ENCODE measurements around the gene C1orf159. TPM values are rescaled to one million over a fixed set of nuclear protein-coding genes. Genes with fewer than 3 reads are reported as not detected.
A peak's percentile ranks its signal among the peaks of the same experiment; 100 is the strongest.

The C1orf159 gene
- total RNA-seq, 1 experiment from 2014 or later, result 19.1 TPM

DNA sequence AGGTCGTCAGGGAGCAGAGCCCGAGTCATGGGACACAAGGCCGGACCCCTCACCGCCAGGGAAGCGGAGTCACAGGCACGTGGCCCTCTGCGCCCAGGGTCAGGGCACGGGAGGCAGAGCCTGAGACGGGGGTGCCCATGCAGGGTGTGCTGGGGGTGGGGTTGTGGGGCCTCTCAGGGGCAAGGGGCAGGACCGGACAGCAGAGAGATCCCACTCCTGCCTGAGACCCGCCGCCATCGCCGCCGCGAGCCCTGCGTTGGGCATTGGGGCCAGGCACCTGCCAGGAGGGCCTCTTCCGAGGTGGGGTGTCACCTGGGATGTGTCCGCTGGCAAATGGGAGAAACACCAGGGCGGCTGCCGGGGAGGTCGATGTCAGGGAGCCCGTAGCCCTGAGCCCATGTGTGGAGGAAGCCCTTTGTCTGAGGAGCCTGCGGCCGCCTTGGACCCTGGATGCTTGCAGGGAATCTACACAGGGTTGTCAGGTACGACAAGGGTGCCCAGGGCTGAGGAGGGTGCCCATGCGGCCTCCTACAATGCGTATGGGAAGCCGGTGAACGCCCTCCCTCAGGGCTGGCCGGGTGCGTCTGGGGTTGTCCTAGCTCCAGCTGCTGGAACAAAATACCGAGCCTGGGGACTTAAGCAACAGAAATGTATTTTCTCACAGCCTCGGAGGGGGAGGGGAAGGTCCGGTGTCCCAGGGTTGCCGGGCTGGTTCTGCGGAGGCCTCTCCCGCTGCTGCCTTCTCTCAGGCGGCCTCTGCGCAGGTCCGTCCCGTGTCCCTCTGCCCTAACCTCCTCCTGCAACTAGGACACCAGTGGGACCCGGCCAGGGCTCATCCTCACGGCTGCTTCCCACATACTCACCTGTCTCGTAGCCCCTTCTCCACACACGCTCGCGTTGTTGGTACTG is 16.4 kb upstream of the C1orf159 start:
- no peak for DNase-seq (ENCODE audit: low read depth)

DNA sequence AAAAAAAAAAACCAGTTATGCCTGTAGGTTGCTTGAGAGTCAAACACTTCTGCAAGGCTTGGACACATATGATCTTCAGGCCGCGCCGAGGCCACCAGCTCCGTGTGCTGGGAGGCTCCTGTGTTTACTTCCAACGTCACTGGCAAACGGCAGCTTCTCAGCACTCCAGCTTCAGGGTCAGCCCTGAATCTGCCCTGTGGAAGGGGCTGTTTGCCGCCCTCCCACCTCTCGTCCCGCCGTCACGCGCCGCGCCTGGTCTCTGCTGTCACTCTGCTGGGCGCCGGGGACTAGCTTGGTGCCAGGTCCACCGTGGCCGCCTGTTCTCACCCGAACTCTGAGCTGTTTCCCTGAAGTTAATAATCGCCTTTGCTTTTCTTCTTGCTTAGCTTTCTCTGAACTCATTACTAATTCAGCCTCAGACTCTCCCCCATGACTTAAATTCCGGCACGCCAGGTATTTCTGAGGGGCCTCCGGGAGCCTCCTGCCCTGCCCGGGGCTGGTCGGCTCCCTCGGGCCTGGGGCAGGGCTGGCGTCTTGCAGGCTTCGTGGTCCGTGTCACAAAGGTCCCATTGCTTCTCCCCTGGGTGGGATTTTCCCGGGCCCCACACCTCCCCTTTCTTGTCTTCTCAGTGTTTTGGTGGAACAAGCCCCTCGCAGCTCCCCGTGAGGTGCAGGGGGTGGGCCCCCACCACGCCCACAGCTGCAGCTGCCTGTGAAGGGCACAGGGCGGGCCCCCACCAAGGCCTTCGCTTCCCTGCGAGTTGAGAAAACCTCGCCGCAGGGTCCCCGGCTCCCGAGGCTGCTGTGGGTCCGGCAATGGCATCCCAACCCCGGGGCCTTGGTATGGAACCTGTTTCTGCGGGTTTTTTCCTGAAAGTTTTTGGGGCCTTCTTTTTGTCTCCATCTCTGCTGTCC is 14.6 kb upstream of the C1orf159 start:
- DNase-seq (ENCODE audit: low read depth), result no peak

DNA sequence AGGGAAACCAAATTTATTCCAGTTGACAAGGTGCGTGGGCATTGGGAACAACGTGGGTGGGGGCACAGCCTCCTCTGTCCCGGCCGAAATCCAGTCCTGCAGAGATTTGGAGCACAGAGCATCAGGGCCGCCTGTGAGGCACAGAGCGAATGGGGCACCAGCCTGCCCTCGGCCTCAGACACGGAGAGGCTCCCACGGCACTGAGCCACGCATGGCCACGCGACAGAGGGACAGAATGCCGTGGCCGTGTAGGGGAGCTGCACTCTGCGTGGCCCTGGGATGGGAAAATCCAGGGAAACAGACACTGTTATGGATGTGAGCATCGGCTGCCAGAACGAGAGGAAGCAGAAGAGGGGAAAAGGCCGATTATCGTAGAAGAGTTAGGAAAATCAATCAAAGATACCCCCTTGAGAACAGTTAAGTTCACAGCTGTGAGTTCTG is 13.5 kb upstream of the C1orf159 start:
- DNase-seq (ENCODE audit: low read depth), result no peak

DNA sequence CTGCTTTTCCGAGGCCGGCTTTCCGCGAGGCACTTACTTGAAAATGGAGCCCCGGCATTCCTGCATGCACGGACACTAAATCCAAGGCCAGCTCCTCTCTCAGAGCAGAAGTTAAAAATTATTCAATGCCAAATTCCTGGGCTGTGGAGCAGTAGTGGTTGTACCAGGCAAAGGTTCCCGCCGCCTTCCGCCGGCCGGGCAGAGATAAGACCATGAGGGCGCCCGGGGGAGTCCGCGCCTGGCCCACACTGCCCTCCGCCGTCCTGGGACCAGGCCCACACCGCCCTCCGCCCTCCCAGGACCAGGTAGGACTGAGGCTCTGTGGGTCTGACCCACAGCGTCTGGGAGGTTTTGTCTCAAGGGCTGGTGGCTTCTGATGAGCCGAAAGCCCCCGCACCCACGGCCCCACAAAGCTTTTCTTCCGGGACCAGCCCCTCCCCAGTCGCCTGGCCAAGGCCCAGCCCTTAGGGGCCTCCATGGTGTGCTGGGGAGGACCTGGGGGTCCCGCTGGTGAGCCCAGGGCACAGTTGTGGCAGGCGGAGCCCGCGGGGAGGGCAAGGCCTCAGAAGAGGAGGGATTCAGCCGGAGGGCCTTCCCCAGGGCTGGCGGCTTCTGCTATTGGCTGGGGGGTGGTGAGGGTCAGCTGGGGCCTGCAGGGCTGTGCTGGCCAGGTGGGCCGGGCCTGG is 12.7 kb upstream of the C1orf159 start:
- DNase-seq (ENCODE audit: low read depth), result no peak

DNA sequence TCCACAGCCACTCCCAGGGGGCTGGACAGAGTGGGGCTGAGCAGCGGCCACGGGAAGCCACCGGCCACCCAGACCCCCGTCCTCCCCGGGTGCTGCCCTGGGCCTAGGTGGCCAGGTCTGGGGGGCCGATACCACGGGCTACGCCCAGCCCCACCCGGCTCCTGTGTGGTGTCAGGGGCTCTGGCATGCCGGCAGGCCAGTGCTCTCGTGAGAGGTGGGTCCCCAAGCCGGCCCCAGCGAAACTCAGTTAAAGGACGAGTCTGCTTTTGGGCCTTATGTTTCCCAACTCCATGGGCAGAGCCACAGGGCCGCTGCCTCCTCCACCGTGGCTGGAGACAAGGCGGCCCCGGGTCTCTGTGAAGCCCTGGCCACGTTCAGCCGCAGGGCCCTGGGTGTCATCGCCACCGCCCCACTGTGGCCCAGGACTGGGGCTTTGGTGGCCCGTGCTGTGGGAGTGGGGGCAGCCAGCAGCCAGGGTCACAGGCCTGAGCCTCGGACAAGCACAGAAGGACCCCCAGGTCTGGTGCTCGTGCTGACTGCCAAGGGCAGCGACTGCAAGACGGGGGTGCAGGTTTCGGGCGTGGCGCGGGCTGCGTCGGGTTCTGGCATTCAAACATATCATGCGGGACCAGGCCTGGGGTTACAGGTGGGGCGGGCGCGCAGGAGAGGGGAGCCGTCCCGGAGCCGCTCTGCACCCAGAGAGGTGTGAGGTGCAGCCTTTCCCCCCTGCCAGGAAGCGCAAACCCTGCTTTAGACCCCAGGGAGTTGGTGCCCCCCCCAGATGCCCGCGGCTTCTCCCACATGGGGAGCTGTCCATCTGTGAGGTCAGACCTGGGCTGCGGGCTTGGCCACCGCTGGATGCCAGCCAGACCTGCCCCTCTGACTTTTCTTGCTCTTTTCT is 11.9 kb upstream of the C1orf159 start:
- no peak for DNase-seq (ENCODE audit: low read depth)

DNA sequence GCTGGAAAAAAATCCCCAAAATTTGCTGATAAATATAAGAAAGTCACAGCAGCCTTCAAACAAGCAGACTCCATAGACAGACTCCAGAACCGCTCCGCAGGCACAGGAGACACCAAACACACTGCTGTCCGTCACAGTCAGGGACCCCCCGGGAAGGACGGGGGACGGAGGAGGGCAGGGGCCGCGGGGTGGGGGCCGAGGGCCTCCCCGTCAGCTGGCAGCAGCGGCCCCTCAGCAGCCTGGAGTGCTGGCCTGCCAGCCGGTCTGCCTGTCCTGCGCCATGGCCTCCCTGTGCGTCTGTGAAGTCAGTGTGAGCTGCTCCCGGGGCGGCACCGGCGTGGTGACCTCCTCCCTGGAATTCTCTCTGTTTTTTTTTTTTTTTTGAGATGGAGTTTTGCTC is 10.1 kb upstream of the C1orf159 start:
- no peak for DNase-seq (ENCODE audit: low read depth)

DNA sequence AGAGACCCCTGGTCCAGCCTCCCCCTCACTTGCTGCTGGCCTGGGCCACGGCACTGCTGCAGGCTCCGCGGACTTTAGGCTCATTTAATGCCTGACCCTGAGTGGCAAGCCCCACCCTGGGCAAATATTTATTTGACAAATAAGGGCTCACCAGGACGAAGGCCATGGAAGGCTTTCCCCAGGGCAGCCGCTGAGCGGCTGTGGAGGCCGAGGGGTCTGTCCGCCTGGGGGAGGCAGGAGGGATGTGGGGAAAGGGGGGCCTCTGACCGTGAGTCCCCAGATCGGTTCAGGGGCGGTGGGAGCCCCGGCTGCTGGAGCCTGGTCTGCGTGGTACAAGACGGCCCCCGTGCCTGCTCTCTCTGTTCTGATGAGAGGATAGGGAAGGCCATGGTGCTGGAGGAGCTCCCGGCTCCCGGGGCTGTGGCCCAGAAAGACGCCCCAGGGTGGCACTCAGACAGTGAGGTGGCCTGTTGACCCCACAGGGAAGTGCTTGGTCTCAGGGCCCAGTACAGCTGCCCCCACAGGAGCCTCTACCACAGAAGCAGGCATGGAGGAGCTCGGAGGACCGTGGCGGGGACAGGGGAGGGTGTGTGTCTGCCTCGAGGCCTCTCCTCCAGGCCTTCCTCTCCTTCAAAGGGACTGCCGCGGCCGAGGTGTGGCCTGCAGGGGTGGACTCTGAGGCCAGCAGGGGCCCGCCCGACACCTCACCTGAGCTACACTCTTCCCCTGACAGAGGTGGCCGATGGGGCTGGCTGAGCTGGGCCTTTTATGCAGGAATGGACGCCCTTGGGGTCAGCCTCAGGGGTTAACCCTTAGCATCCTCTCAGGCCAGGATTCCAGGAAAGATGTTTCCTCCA is 9.1 kb upstream of the C1orf159 start:
- DNase-seq (ENCODE audit: low read depth), result no peak

DNA sequence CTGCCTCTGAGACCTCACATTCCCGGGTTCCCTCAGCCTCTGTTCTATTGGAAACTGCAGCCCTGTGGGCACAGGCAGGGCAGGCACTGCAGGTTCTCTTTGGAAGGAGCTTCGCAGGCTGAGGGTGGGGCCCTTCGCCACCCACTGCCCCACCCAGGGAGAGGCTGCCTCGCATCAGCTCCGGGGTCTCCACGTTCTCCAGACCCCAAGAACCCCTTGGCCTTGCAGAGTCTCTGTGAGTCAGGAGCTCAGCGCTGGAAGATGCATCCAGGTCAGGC is 8.6 kb upstream of the C1orf159 start:
- DNase-seq (ENCODE audit: low read depth), result no peak

DNA sequence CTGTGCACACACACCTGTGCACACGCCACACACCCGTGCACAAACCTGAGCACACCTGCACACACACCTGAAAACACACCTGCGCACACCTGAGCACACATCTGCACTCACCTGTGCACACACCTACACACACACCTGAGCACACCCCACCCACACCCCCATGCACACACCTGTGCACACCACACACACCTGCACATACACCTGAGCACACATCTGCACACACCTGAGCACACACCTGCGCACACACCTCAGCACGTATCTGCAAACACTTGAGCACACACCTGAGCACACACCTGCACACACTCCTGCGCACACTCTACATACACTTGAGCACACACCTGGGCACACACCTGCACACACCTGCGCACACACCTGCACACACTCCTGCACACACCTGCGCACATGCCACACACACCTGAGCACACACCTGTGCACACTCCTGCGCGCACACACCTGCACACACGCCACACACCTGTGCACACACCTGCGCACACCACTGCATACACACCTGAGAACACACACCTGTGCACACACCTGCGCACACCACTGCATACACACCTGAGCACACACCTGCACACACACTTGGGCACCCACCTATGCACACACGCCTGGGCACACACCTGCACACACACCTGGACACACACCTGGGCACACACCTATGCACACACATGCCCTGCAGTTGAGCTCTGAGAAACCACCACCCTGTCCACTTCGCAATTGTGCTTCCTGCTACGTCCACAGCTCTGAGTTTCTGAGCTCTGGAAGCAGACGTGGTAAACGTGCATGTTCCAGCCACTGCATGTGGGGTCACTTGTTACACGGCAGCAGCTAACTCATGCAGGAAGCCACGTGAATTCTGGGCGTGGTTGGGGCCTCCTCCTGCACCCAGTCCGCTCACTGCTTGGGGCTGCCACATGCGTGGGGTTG is 8.0 kb upstream of the C1orf159 start:
- DNase-seq (ENCODE audit: low read depth), result no peak

DNA sequence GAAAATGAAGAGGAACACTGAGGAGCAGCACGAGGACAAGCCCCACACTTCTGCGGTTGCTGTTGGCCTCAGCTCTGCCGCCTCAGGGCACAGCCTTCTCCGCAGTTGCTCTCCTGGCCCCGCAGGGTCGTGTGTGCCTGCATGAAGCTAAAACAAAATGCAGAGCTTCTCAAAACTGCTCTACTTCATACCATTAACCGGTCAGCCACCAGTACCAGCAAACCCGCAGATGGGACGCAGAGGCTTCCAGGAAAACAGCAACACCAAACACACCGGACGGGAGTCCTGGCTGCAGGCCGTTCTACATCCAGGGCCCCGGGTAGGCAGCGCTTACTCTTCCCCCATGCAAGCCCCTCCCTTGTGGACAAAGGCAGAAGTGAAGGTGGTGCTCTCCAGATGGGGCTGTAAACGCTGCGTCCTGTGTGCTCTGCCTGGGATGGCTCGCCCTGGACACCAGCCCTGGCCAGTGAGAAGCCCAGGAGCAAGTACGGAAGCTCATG is 7.1 kb upstream of the C1orf159 start:
- no peak for DNase-seq (ENCODE audit: low read depth)

DNA sequence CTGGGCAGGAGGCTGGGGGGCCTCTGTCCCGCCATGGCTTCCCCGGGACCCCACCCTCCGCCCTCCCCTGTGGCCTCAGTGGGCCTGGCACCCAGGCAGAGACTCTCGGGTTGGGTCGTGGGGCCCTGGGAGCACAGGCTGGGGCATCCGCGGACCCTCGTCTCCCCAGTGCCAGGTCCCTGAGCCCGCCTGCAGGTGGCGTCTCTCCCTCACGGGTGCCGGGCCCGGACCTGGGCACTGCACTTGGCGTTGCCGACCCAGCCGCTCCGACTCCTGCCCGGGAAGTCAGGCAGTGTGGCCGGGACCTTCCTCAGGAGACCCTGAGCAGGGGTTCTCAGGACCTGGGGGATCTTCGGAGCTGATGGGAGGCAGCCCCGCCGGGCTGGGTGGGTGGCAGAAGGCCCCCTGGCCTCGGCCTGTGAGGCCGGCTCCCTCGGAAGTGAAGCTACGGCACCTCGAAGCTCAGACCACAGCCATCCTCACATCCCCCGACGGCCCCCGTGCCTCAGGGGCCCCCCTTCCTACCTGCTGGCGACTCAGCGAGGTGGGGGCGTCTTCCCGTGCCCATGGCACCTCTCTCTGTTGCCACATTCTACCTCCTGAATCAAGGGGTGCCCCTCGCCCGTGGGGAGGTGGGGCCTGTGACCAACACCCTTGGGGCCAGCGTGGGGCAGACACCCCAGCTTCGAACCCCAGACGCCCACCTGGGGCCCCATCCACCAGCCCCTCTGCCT is 6.4 kb upstream of the C1orf159 start:
- peak; percentile 84 for DNase-seq (ENCODE audit: low read depth)

DNA sequence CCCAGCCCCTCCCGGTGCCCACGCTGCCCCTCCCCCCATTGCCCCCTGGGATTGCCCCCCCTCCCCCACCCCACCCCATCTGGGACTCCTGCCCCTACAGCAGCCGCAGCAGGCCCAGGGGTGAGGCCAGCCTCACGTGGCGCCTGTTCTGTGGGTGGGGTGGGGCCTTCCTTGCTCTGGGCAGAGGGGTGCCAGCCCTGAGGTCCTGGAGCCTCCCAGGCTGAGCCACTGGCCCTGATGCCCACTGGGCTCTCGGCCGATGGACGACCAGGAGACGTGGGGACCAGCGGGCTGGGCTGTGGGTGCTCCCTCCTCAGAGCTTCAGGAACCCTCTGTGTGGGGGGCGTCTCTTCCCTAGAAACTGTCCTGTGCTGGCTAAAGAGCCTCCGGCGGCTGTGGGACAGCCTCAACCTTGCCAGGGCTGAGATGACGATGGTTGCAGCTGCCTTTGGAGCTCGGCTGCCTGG is 5.8 kb upstream of the C1orf159 start:
- DNase-seq (ENCODE audit: low read depth), result no peak

DNA sequence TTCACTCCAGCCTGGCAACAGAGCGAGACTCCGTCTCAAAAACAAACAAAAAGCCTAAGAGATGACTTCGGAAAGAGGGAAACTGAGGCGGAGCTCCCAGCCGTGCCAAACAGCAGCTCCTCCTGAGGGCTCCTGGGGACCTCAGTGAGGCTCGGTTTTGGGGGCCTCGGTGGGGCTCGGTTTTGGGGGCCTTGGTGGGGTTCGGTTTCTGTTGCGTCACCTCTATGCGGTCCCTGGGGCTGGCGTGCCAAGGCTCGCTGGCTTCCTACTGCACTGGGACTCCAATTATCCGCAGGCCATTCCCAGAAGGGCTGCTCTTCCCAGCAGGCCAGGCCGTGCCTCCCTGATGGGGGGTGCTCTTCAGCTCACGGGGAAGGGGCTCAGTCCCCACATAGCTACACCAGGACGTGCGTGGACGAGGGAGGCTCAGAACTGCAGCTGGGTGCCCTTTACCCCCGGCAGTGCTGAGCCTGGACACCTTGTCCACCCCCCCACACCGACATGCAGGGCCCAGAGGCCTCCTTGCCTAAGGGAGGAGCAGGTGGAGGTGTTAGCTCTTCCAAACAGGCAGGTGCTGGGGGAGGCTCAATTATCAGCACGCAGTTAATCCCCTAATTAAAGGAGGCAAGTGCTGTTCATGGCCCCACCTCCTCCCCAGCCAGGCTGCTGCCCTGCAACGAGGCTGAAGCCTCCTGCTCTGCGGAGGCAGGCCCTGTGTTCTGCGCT is 5.1 kb upstream of the C1orf159 start:
- DNase-seq (ENCODE audit: low read depth), result no peak

DNA sequence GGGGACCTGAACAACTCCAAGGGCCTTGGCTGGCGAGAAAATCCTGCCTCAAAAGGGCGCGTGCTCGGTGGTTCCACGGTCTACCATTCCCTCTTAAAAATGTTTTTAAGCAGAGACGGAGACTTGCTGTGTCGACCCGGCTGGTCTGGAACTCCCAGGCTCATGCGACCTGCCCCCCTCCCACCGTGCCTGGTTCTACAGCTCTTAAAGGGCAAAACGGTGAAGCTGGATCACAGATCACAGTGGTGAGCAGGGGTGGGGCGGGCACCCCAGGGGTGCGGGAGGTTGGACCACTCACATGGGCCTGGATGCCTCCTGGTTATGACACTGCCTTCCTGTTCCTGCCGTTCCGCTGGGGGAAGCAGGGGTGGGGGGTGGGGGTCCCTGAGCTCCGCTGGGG is 4.2 kb upstream of the C1orf159 start:
- DNase-seq (ENCODE audit: low read depth), result no peak

DNA sequence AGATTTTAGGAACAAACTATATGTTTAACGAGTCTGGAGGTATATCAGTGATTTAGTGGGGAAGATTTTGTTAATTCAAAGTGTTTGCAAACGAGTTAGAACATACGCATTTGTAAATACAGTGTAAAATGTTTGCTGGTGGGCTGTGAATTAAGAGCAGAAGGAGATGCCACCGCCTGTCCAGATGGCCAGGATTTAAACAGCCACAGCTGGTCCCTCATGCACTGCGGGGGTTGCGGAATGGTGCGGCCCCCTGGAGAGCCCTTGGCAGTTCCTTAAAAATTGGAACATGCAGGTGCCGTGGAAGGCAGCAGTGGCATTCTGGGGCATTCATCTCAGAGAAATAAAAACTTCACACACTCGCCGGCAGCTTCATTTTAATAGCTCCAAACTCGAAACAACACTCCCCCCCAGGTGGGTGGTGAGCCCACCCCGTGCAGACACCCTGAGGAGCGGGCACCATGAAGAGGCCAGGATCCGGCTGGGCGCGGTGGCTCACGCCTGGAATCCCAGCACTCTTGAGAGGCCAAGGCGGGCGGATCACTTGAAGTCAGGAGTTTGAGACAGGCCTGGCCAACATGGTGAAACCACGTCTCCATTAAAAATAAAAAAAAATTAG is 3.5 kb upstream of the C1orf159 start:
- DNase-seq (ENCODE audit: low read depth), result no peak

DNA sequence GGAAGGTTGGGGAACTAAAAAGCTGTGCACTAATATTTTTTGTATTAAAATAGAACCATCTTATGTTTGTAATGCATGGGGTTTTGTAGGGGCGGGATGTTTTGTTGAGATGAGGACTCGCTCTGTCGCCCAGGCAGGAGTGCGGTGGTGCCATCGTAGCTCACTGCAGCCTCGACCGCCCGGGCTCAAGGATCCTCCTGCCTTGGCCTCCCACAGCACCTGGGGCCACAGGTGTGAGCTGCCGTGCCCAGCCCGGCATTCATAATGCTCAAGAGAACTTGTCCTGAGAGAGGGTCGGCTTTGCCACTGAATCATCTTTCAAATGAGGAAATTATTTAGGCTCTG is 3.0 kb upstream of the C1orf159 start:
- DNase-seq (ENCODE audit: low read depth), result no peak

All from Daoy (cell line).